GM18511 (cell line): ENCODE data around the gene OR4D5.

Experiments used
- ATAC-seq: cut with Tn5 transposase; IDR thresholded peaks from one replicate; pipeline ENCODE4 v1.9.1; 2021; ENCODE audit warnings: mild to moderate bottlenecking, moderate library complexity; ENCODE audit not compliant: unreplicated experiment

Gene OR4D5

GRCh38 chr11:123939317-123939716 is at the start of gene OR4D5:
TSS of gene OR4D5 (plus strand) at chr11:123939617. CDS start at chr11:123939617, 0 bp downstream.
- no peak for ATAC-seq

- ATAC-seq: no peak
These were observed 47.4 kb upstream of the OR4D5 start for GRCh38 chr11:123892031-123892430.

GRCh38 chr11:123899792-123900191 is 39.6 kb upstream of the OR4D5 start:
- no peak for ATAC-seq

GRCh38 chr11:123901867-123902266 is 37.5 kb upstream of the OR4D5 start, which contains the start of gene OR8D4:
TSS of gene OR8D4 (plus strand) at chr11:123902167. CDS start at chr11:123906432, 4,265 bp downstream.
- no peak for ATAC-seq

- ATAC-seq: peak; percentile 82
These were observed 35.5 kb upstream of the OR4D5 start for GRCh38 chr11:123903932-123904331.

GRCh38 chr11:123904932-123905331 is 34.5 kb upstream of the OR4D5 start:
- no peak for ATAC-seq

GRCh38 chr11:123905826-123906225 is 33.6 kb upstream of the OR4D5 start:
- ATAC-seq: no peak

GRCh38 chr11:123920943-123921342 is 18.5 kb upstream of the OR4D5 start:
- ATAC-seq: no peak

GRCh38 chr11:123924027-123924426 is 15.4 kb upstream of the OR4D5 start:
- ATAC-seq: peak; percentile 56

- ATAC-seq: no peak
These were observed 3.0 kb downstream of the OR4D5 start for GRCh38 chr11:123942413-123942812.

GRCh38 chr11:123943738-123944137 is 4.3 kb downstream of the OR4D5 start, which contains the start of gene OR6T1:
TSS of gene OR6T1 (minus strand) at chr11:123943838. CDS start at chr11:123943838, 0 bp downstream.
- ATAC-seq: no peak

- ATAC-seq: no peak
These were observed 5.7 kb downstream of the OR4D5 start for GRCh38 chr11:123945132-123945531.

GRCh38 chr11:123956752-123957151 is 17.3 kb downstream of the OR4D5 start:
- ATAC-seq: no peak

GRCh38 chr11:123973816-123974215 is 34.4 kb downstream of the OR4D5 start:
- no peak for ATAC-seq

- no peak for ATAC-seq
These were observed 37.5 kb downstream of the OR4D5 start for GRCh38 chr11:123976770-123977560.

GRCh38 chr11:123977731-123978347 is 38.4 kb downstream of the OR4D5 start, which contains the start of gene OR10S1:
TSS of gene OR10S1 (minus strand) at chr11:123977781. CDS start at chr11:123977664, 117 bp downstream.
- ATAC-seq: no peak

- no peak for ATAC-seq
These were observed 39.9 kb downstream of the OR4D5 start for GRCh38 chr11:123979311-123979710.
